Effector memory CD4-positive, alpha-beta T cell (primary cell): ENCODE measurements around the gene SLC39A13.

Experiments used
- DNase-seq, 3 donors: peaks; one replicate each; pipeline ENCODE4 v3.0.0-alpha.2; 2020
- H3K27ac ChIP-seq: 2 replicates; pipeline ENCODE4 v1.7.0; 2013; ENCODE audit warnings: mild to moderate bottlenecking, low read length, moderate library complexity; ENCODE audit not compliant: insufficient read depth, poor library complexity, severe bottlenecking
- H3K27me3 ChIP-seq: replicated peaks from 2 replicates; pipeline ENCODE4 v1.7.0; 2013; ENCODE audit warnings: mild to moderate bottlenecking, low read length; ENCODE audit not compliant: insufficient read depth, control insufficient read depth, poor library complexity, severe bottlenecking
- H3K36me3 ChIP-seq: 2 replicates; pipeline ENCODE4 v1.7.0; 2013; ENCODE audit warnings: mild to moderate bottlenecking, low read length, moderate library complexity; ENCODE audit not compliant: control insufficient read depth, insufficient read depth
- H3K4me1 ChIP-seq: 2 replicates; pipeline ENCODE4 v1.7.0; 2013; ENCODE audit warnings: low read length, mild to moderate bottlenecking; ENCODE audit not compliant: control insufficient read depth, insufficient read depth, poor library complexity, severe bottlenecking
- H3K4me3 ChIP-seq: 2 replicates; pipeline ENCODE4 v1.7.0; 2013; ENCODE audit warnings: low read length, low read depth, mild to moderate bottlenecking; ENCODE audit not compliant: insufficient read depth, poor library complexity, severe bottlenecking
- H3K9me3 ChIP-seq: 2 replicates; pipeline ENCODE4 v1.7.0; 2013; ENCODE audit warnings: mild to moderate bottlenecking, low read length, moderate library complexity; ENCODE audit not compliant: control insufficient read depth

The SLC39A13 gene

GRCh38 chr11:47403135-47403534 lies 5.3 kb upstream of the SLC39A13 start:
- H3K4me1 ChIP-seq, result peaks cover 25% of the 10 kb centered on the region
- no peaks in the 10 kb centered on the region for H3K27me3 ChIP-seq
- no peak overlapping the region for H3K4me3 ChIP-seq
- no peaks in the 10 kb centered on the region for H3K9me3 ChIP-seq
- H3K27ac ChIP-seq, result no peak overlapping the region
- no peak for DNase-seq
- no peaks in the 10 kb centered on the region for H3K36me3 ChIP-seq

GRCh38 chr11:47403571-47403970 lies 4.8 kb upstream of the SLC39A13 start:
- H3K4me1 ChIP-seq, result peaks cover 25% of the 10 kb centered on the region
- no peak overlapping the region for H3K4me3 ChIP-seq
- H3K27me3 ChIP-seq, result no peaks in the 10 kb centered on the region
- no peak overlapping the region for H3K27ac ChIP-seq
- no peak for DNase-seq
- H3K9me3 ChIP-seq, result no peaks in the 10 kb centered on the region
- H3K36me3 ChIP-seq, result no peaks in the 10 kb centered on the region

- DNase-seq, result no peak
These were observed 1.3 kb upstream of the SLC39A13 start for GRCh38 chr11:47406896-47407745.

GRCh38 chr11:47408598-47409439 lies 429 bp downstream of the SLC39A13 start:
- H3K4me3 ChIP-seq, result peak overlapping the region; percentile 70
- H3K4me1 ChIP-seq, result peaks cover 17% of the 10 kb centered on the region

More at GRCh38 chr11:47406896-47407745, 1.3 kb upstream of the SLC39A13 start:
- Histone ChIP-seq H3K4me1 (peaks cover 17% of the 10 kb centered on the region), H3K36me3 (no peaks in the 10 kb centered on the region), H3K9me3 (no peaks in the 10 kb centered on the region), H3K27me3 (no peaks in the 10 kb centered on the region), H3K27ac (peak overlapping the region; percentile 82), H3K4me3 (peak overlapping the region; percentile 89)

GRCh38 chr11:47409440-47410369 lies 1.3 kb downstream of the SLC39A13 start:
- peaks cover 17% of the 10 kb centered on the region for H3K4me1 ChIP-seq
- no peak for DNase-seq
- H3K9me3 ChIP-seq, result no peaks in the 10 kb centered on the region
- peaks cover 15% of the 10 kb centered on the region for H3K36me3 ChIP-seq
- no peaks in the 10 kb centered on the region for H3K27me3 ChIP-seq
- H3K4me3 ChIP-seq, result no peak overlapping the region
- peak overlapping the region; percentile 87 for H3K27ac ChIP-seq

More at GRCh38 chr11:47408598-47409439, 429 bp downstream of the SLC39A13 start:
- Histone ChIP-seq H3K36me3 (peaks cover 7% of the 10 kb centered on the region), H3K9me3 (no peaks in the 10 kb centered on the region), H3K27me3 (no peaks in the 10 kb centered on the region), H3K27ac (peak overlapping the region; percentile 87)
- no peak for DNase-seq

GRCh38 chr11:47410370-47411264 lies 2.2 kb downstream of the SLC39A13 start:
- Histone ChIP-seq H3K36me3 (peaks cover 20% of the 10 kb centered on the region), H3K4me3 (no peak overlapping the region), H3K4me1 (peaks cover 17% of the 10 kb centered on the region), H3K27me3 (no peaks in the 10 kb centered on the region), H3K27ac (no peak overlapping the region), H3K9me3 (no peaks in the 10 kb centered on the region)
- no peak for DNase-seq

GRCh38 chr11:47411884-47412746 lies 3.7 kb downstream of the SLC39A13 start:
- peak in 1 of 3 donors; percentile 34 for DNase-seq
- no peak overlapping the region for H3K27ac ChIP-seq

GRCh38 chr11:47413351-47413750 lies 5.0 kb downstream of the SLC39A13 start:
- Histone ChIP-seq H3K4me3 (no peak overlapping the region), H3K36me3 (peaks cover 36% of the 10 kb centered on the region), H3K27me3 (no peaks in the 10 kb centered on the region), H3K4me1 (peaks cover 8% of the 10 kb centered on the region), H3K27ac (no peak overlapping the region), H3K9me3 (no peaks in the 10 kb centered on the region)
- no peak for DNase-seq

More at GRCh38 chr11:47411884-47412746, 3.7 kb downstream of the SLC39A13 start:
- Histone ChIP-seq H3K4me3 (no peak overlapping the region), H3K36me3 (peaks cover 24% of the 10 kb centered on the region), H3K4me1 (peaks cover 15% of the 10 kb centered on the region), H3K9me3 (no peaks in the 10 kb centered on the region), H3K27me3 (no peaks in the 10 kb centered on the region)
